HCT116 (cell line): Measurements from ENCODE around the gene TTC23. TPM values are rescaled to one million over a fixed set of nuclear protein-coding genes. Genes with fewer than 3 reads are reported as not detected.

Source experiments
- ATAC-seq: fragments of 200-7000 bp; cut with Tn5 transposase; 2 replicates; pipeline ENCODE4 v1.9.1; 2020; ENCODE audit warnings: mild to moderate bottlenecking, moderate library complexity
- BruUV-seq: library from RNA; stranded (reverse); fragments of 400-500 nt; replicated peaks from 2 replicates; lab custom pipeline; 2021; lab: Mats Ljungman, UMichigan
- CTCF ChIA-PET: fragments of 300-600 bp; sonication (Branson Sonifier 250); formaldehyde crosslinking; loops from one replicate; lab custom pipeline; 2021; ENCODE audit warnings: antibody characterized with exemption; lab: Charles Lee
- POLR2A ChIA-PET: fragments of 300-600, 350-600 bp; sonication (Branson Sonifier 250); formaldehyde crosslinking; loops from one replicate; lab custom pipeline; 2021; ENCODE audit warnings: antibody characterized with exemption; lab: Charles Lee
- RAD21 ChIA-PET, 2 experiments: fragments of 300-600 bp; sonication (Branson Sonifier 250); formaldehyde crosslinking; loops; one replicate each; lab custom pipeline; 2023; ENCODE audit warnings: low total read pairs in 2 of 2; ENCODE audit not compliant: uncharacterized antibody in 2 of 2, unreplicated experiment in 2 of 2, low non-redundant PET in 1 of 2; lab: Charles Lee
- DNase-seq: peaks from one replicate; pipeline ENCODE4 v3.0.0-alpha.2; 2010; ENCODE audit warnings: low read depth, low spot score
- H2AFZ ChIP-seq: fragments of 200-600 bp; shearing (Covaris generic), sonication (generic); 2 replicates; pipeline ENCODE4 v1.6.1; 2017; ENCODE audit warnings: low read depth, mixed run types, mixed read lengths, antibody characterized with exemption, low read length; ENCODE audit not compliant: poor library complexity, severe bottlenecking
- H3K27ac ChIP-seq: 2 replicates; pipeline ENCODE4 v1.5.1; 2012; ENCODE audit warnings: low read depth, low read length
- H3K27me3 ChIP-seq: fragments of 200-600 bp; sonication (generic); 2 replicates; pipeline ENCODE4 v1.6.1; 2016; ENCODE audit warnings: mixed run types, low read length, mixed read lengths; ENCODE audit not compliant: insufficient read depth
- H3K36me3 ChIP-seq, 2 experiments: fragments of 200-500 bp in 1 of 2; fragments of 200-600 bp in 1 of 2; sonication (Bioruptor generic) in 1 of 2; sonication (generic) in 1 of 2; 2 replicates each; pipeline versions ENCODE4 v1.5.1 to v1.6.1; 2014 to 2016; ENCODE audit warnings: low read length in 2 of 2, inconsistent platforms in 1 of 2, mixed read lengths in 1 of 2, mixed run types in 1 of 2; ENCODE audit not compliant: insufficient read depth in 2 of 2, control insufficient read depth in 1 of 2
- H3K4me1 ChIP-seq, 2 experiments: fragments of 200-600 bp in 1 of 2; sonication (generic) in 1 of 2; 2 replicates each; pipeline versions ENCODE4 v1.5.1 to v1.6.1; 2012 to 2017; ENCODE audit warnings: low read length in 2 of 2, inconsistent platforms in 1 of 2, mild to moderate bottlenecking in 1 of 2, mixed read lengths in 1 of 2, mixed run types in 1 of 2, moderate library complexity in 1 of 2; ENCODE audit not compliant: insufficient read depth in 2 of 2, control insufficient read depth in 1 of 2
- H3K4me2 ChIP-seq: fragments of 200-600 bp; sonication (generic); 2 replicates; pipeline ENCODE4 v1.6.1; 2017; ENCODE audit warnings: mixed run types, low read length, mixed read lengths
- H3K4me3 ChIP-seq, 2 experiments: fragments of 200-600 bp in 1 of 2; sonication (generic) in 1 of 2; replicated peaks in 1 of 2; 2 replicates each; pipeline ENCODE4 v1.5.1; 2011 to 2016; ENCODE audit warnings: low read length in 2 of 2, control low read depth in 1 of 2, low read depth in 1 of 2, mild to moderate bottlenecking in 1 of 2, mixed read lengths in 1 of 2, mixed run types in 1 of 2
- H3K79me2 ChIP-seq: fragments of 200-600 bp; sonication (generic); 2 replicates; pipeline ENCODE4 v1.6.1; 2017; ENCODE audit warnings: mild to moderate bottlenecking, mixed run types, low read length, moderate library complexity, mixed read lengths; ENCODE audit not compliant: insufficient read depth
- H3K9ac ChIP-seq: fragments of 200-600 bp; sonication (generic); 2 replicates; pipeline ENCODE4 v1.6.1; 2016; ENCODE audit warnings: low read length, mixed read lengths
- H3K9me2 ChIP-seq: fragments of 200-600 bp; sonication (generic), shearing (Covaris generic); 2 replicates; pipeline ENCODE4 v1.6.1; 2017; ENCODE audit warnings: mixed run types, mild to moderate bottlenecking, moderate library complexity; ENCODE audit not compliant: insufficient read depth
- H3K9me3 ChIP-seq, 2 experiments: fragments of 200-500 bp in 1 of 2; fragments of 200-600 bp in 1 of 2; sonication (Bioruptor generic) in 1 of 2; sonication (generic) in 1 of 2; 2 replicates each; pipeline ENCODE4 v1.6.1; 2014 to 2017; ENCODE audit warnings: low read length in 2 of 2, mixed read lengths in 2 of 2, inconsistent platforms in 1 of 2, low read depth in 1 of 2, mild to moderate bottlenecking in 1 of 2, mixed run types in 1 of 2, moderate library complexity in 1 of 2; ENCODE audit not compliant: control insufficient read depth in 1 of 2, insufficient read depth in 1 of 2
- H4K20me1 ChIP-seq: fragments of 200-600 bp; sonication (generic), shearing (Covaris generic); 2 replicates; pipeline ENCODE4 v1.6.1; 2017; ENCODE audit warnings: mixed run types, mild to moderate bottlenecking, moderate library complexity; ENCODE audit not compliant: insufficient read depth
- CBX3 ChIP-seq: IDR thresholded peaks from 2 replicates; pipeline ENCODE4 v1.6.1; 2012; ENCODE audit warnings: low read depth
- CTCF ChIP-seq, 3 experiments: fragments of 200-600 bp in 1 of 3; sonication (generic) in 1 of 3; IDR thresholded peaks in 2 of 3; conservative IDR thresholded peaks in 1 of 3; 2 replicates each; pipeline ENCODE4 v1.5.1; 2012 to 2017; ENCODE audit warnings: low read depth in 2 of 3, low read length in 2 of 3, antibody characterized with exemption in 1 of 3, borderline replicate concordance in 1 of 3, control low read depth in 1 of 3, mild to moderate bottlenecking in 1 of 3, mixed read lengths in 1 of 3, mixed run types in 1 of 3, moderate library complexity in 1 of 3; ENCODE audit not compliant: insufficient read depth in 1 of 3
- EGR1 ChIP-seq: IDR thresholded peaks from 2 replicates; pipeline ENCODE4 v1.6.1; 2012; ENCODE audit warnings: low read depth
- ELF1 ChIP-seq: IDR thresholded peaks from 2 replicates; pipeline ENCODE4 v1.6.1; 2012; ENCODE audit warnings: low read depth, borderline replicate concordance
- EZH2 ChIP-seq: fragments of 200-600 bp; sonication (generic); IDR thresholded peaks from 2 replicates; pipeline ENCODE4 v1.6.1; 2017; ENCODE audit warnings: antibody characterized with exemption, mixed run types
- JUND ChIP-seq: IDR thresholded peaks from 2 replicates; pipeline ENCODE4 v1.6.1; 2012
- POLR2A ChIP-seq: IDR thresholded peaks from 2 replicates; pipeline ENCODE4 v1.7.0; 2011; ENCODE audit warnings: borderline replicate concordance; ENCODE audit not compliant: insufficient read depth, insufficient read length; ENCODE audit errors: extremely low read depth
- POLR2AphosphoS5 ChIP-seq: IDR thresholded peaks from 2 replicates; pipeline ENCODE4 v1.6.1; 2011; ENCODE audit warnings: mild to moderate bottlenecking, low read depth, low read length, moderate library complexity
- REST ChIP-seq: IDR thresholded peaks from 2 replicates; pipeline ENCODE4 v1.6.1; 2012; ENCODE audit warnings: low read depth
- SIN3A ChIP-seq: IDR thresholded peaks from 2 replicates; pipeline ENCODE4 v1.6.1; 2012; ENCODE audit warnings: low read depth
- SP1 ChIP-seq: IDR thresholded peaks from 2 replicates; pipeline ENCODE4 v1.6.1; 2012; ENCODE audit warnings: low read depth
- SRF ChIP-seq: IDR thresholded peaks from 2 replicates; pipeline ENCODE4 v1.6.1; 2012; ENCODE audit warnings: low read depth
- ZFX ChIP-seq: fragments of 450-650 bp; IDR thresholded peaks from 2 replicates; pipeline ENCODE4 v1.6.1; 2017
- ZNF274 ChIP-seq: fragments of 200-500 bp; sonication (Bioruptor generic); IDR thresholded peaks from 2 replicates; pipeline ENCODE4 v1.6.1; 2014; ENCODE audit warnings: mild to moderate bottlenecking, low read depth, low read length, inconsistent platforms
- intact Hi-C: fragments of 100-400 bp; cut with micrococcal nuclease; formaldehyde crosslinking; loops from 2 replicates; pipeline ENCODE4 v1.10.0; 2022
- total RNA-seq: library from RNA; stranded (reverse); gene quantifications from one replicate; pipeline ENCODE4 v1.2.1, GENCODE V29; 2021; ENCODE audit not compliant: unreplicated experiment
- TF ChIP-seq, protein P1 (sequence below): IDR thresholded peaks from 2 replicates; pipeline ENCODE4 v1.6.1; 2012

The TTC23 gene
- total RNA-seq, 1 experiment from 2014 or later: 10.2 TPM

DNA sequence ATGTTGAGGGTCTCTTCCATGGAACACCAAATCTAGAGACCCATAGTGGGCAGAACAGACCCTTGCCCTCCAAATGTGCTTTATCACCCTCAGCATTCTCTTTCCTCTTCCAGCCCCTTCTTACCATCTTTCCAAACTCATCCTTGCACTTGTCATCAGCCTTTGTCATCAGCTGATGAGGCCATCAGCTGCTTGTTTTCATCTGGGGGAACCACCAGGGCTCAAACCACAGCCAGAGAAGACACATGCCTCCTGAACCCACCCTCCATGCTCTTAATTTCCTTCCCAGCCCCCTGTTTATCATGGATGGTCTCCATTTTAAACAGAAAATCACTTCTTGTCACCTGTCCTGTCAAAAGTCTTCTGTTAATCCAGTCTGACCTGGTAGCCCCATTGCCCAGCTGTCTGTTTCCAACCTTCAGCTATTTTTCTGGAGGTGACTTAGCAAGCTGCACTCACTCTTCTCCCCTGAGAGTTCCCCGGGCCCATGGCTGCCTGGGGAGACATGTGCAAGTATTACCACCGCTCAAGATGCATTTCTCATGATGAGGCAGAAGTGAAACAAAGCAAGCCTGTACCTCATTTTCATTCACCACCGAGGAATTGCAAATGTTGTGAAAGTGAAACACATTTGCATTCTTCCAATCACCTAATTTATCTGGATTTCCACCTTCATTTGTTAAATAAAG, 159.2 kb downstream of the TTC23 start:
- ChIA-PET POLR2A (no interaction called here), RAD21 (no interaction called here), CTCF (interaction anchor here (1.1 kb wide), 1 partner anchor 14 kb away, joined by 3 read pairs; no protein-coding TSS in a partner anchor)
- Histone ChIP-seq H3K4me3 (no peak overlapping the region), H3K9me3 (no peaks in the 10 kb centered on the region), H3K27me3 (no peaks in the 10 kb centered on the region), H3K36me3 (no peaks in the 10 kb centered on the region), H3K9ac (no peak overlapping the region), H3K4me1 (no peaks in the 10 kb centered on the region), H2AFZ (no peak overlapping the region), H3K4me2 (no peak overlapping the region), H3K9me2 (no peaks in the 10 kb centered on the region), H3K79me2 (no peaks in the 10 kb centered on the region), H4K20me1 (no peaks in the 10 kb centered on the region), H3K27ac (no peak overlapping the region)
- no TSS peak for BruUV-seq
- TF ChIP-seq, protein P1, sequence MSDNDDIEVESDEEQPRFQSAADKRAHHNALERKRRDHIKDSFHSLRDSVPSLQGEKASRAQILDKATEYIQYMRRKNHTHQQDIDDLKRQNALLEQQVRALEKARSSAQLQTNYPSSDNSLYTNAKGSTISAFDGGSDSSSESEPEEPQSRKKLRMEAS: no peak
- TF ChIP-seq POLR2AphosphoS5: no peak
- no peak for TF ChIP-seq SP1
- TF ChIP-seq EZH2: no peak
- TF ChIP-seq POLR2A: no peak
- no peak for TF ChIP-seq SIN3A
- no peak for TF ChIP-seq ZNF274
- no peak for TF ChIP-seq ZFX
- TF ChIP-seq ELF1: no peak
- DNase-seq (no peak), ATAC-seq (no peak)
- intact Hi-C loops: no loop called here

GRCh38 chr15:99087405-99087943, 161.9 kb downstream of the TTC23 start:
- no TSS peak for BruUV-seq
- Histone ChIP-seq H2AFZ (no peak overlapping the region), H3K4me2 (no peak overlapping the region), H4K20me1 (no peaks in the 10 kb centered on the region), H3K27ac (no peak overlapping the region), H3K36me3 (no peaks in the 10 kb centered on the region), H3K9me2 (no peaks in the 10 kb centered on the region), H3K27me3 (no peaks in the 10 kb centered on the region), H3K79me2 (no peaks in the 10 kb centered on the region), H3K9me3 (no peaks in the 10 kb centered on the region), H3K9ac (no peak overlapping the region), H3K4me1 (no peaks in the 10 kb centered on the region), H3K4me3 (no peak overlapping the region)
- ChIA-PET RAD21 (no interaction called here), CTCF (interaction anchor here (2.2 kb wide), 1 partner anchor 10 kb away, joined by 12 read pairs; no protein-coding TSS in a partner anchor), POLR2A (no interaction called here)
- DNase-seq: no peak
- no peak for ATAC-seq
- intact Hi-C loops: no loop called here
- TF ChIP-seq JUND (no peak), CTCF (IDR thresholded peaks at IDR 0.05 in 2 of 3, conservative IDR thresholded peaks at IDR 0.05 in 1 of 3; ENCODE audit: borderline replicate concordance in 1 of 3, insufficient read depth in 1 of 3, low read depth in 2 of 3, low read length in 2 of 3) (no peak), SIN3A (no peak), CBX3 (no peak), SRF (no peak), POLR2A (no peak), ZFX (no peak), EGR1 (no peak), REST (no peak)
